Adrenal gland (tissue), 12 donors: ENCODE measurements around the gene ZBTB7B. TPM values are rescaled to one million over a fixed set of nuclear protein-coding genes. Genes with fewer than 3 reads are reported as not detected.

ENCODE experiments used
- DNase-seq, 7 donors: peaks; one replicate each; pipeline ENCODE4 v3.0.0-alpha.2; 2019 to 2020
- H3K27ac ChIP-seq, 5 donors: fragments of 200-600 bp; sonication (generic) in 4 of 5; 1 replicate in 3 of 5; 2 replicates in 2 of 5; pipeline versions ENCODE4 v1.5.1 to v1.8.0; 2016 to 2020; ENCODE audit warnings: mild to moderate bottlenecking in 1 of 5
- H3K27me3 ChIP-seq: fragments of 200-600 bp; 2 replicates; pipeline ENCODE4 v1.8.0; 2021
- H3K36me3 ChIP-seq, 2 donors: fragments of 200-600 bp; replicated peaks in 1 of 2; 1 replicate in 1 of 2; 2 replicates in 1 of 2; pipeline versions ENCODE4 v1.5.1 to v1.8.0; 2018 to 2022
- H3K4me1 ChIP-seq, 2 donors: fragments of 200-600 bp; replicated peaks in 1 of 2; 1 replicate in 1 of 2; 2 replicates in 1 of 2; pipeline versions ENCODE4 v1.5.1 to v1.8.0; 2018 to 2021
- H3K4me3 ChIP-seq, 4 donors: fragments of 200-600 bp; sonication (generic) in 3 of 4; one replicate each; pipeline ENCODE4 v1.5.1; 2016 to 2018
- H3K9me3 ChIP-seq, 3 donors: fragments of 200-600 bp; sonication (generic) in 1 of 3; replicated peaks in 1 of 3; 1 replicate in 2 of 3; 2 replicates in 1 of 3; pipeline versions ENCODE4 v1.5.1 to v1.8.0; 2016 to 2021
- CTCF ChIP-seq, 6 experiments: fragments of 450-650 bp in 4 of 6; fragments of 200-600 bp in 2 of 6; sonication (generic) in 1 of 6; IDR thresholded peaks; 1 replicate in 5 of 6; 2 replicates in 1 of 6; pipeline versions ENCODE4 v1.5.1 to v1.8.0; 2016 to 2021; ENCODE audit warnings: antibody characterized with exemption in 6 of 6, mild to moderate bottlenecking in 2 of 6, moderate library complexity in 1 of 6
- POLR2A ChIP-seq, 2 donors: fragments of 450-650 bp; IDR thresholded peaks; one replicate each; pipeline ENCODE4 v1.6.1; 2017; ENCODE audit warnings: antibody characterized with exemption in 2 of 2, mild to moderate bottlenecking in 2 of 2, moderate library complexity in 1 of 2
- WGBS, 4 donors: extraction: QIAGEN DNeasy Blood & Tissue Kit in 2 of 4; methylation state at CpG; one replicate each; pipeline versions ENCODE4 v1.1.5 to v1.1.7; 2013 to 2017; 5-methylcytosine and 5-hydroxymethylcytosine counted together
- intact Hi-C, 2 donors: fragments of 100-400 bp; cut with DNase I; formaldehyde crosslinking; loops; one replicate each; pipeline versions ENCODE4 v1.14.1 to v1.15.0; 2022 to 2023
- polyA plus RNA-seq, 3 donors: library from polyadenylated mRNA; stranded (reverse); fragments of 200-250 nt in 2 of 3; fragments of 350-450 nt in 1 of 3; fragmentation: Illumina TruSeq in 1 of 3; extraction: RNeasy Lipid Tissue Mini Kit (QIAGEN cat#74804) in 1 of 3; gene quantifications; one replicate each; pipeline ENCODE4 v1.2.3, GENCODE V29; 2013 to 2014
- total RNA-seq, 9 donors: library from RNA; depleted of rRNA in 4 of 9; stranded (reverse); fragments of >200 nt in 4 of 9; fragments of 120-200 nt in 1 of 9; fragmentation: NEBNext Ultra II Directional in 1 of 9; extraction: Animal tissue kit (Norgen Biotek cat#: 25700) in 1 of 9; gene quantifications; one replicate each; pipeline versions ENCODE4 v1.1.0 to v1.2.4, GENCODE V29; 2013 to 2023
- donor health status: healthy with polysubstance abuse.
- donor health status: Bipolar disorder and iron deficiency.
- donor health status: DM: yes; HTN: yes; CAD: no.
- donor health status: DM: no; HTN: no; CAD: no.
- donor health status: DM: no; HTN: no; CAD: no.
- donor health status: DM: yes; HTN: yes; CAD: no.

The ZBTB7B gene
- total and polyA plus RNA-seq, 12 donors = 22.4 to 126 (median 75.9) TPM

- WGBS, 4 donors = 75 to 91% (median 77%) methylated on average over 2 to 3 of the region's 3 CpGs
- H3K36me3 ChIP-seq = peaks cover 0 to 47% of the 10 kb centered on the region in 2 donors
Measured at GRCh38 chr1:154968731-154969130, 33.9 kb upstream of the ZBTB7B start.

GRCh38 chr1:154969246-154969645 lies 33.4 kb upstream of the ZBTB7B start:
- Histone ChIP-seq H3K36me3 (peaks cover 0 to 42% of the 10 kb centered on the region in 2 donors), H3K27ac (peak overlapping the region in 4 of 5 donors; percentile 33 to 100 (median 84)), H3K4me3 (peak overlapping the region in 1 of 4 donors; percentile 75), H3K9me3 (no peaks in the 10 kb centered on the region), H3K27me3 (no peaks in the 10 kb centered on the region), H3K4me1 (peaks cover 35 to 50% of the 10 kb centered on the region in 2 donors)
- DNase-seq = no peak
- TF ChIP-seq POLR2A (IDR thresholded peaks at IDR 0.05) (no peak), CTCF (IDR thresholded peaks at IDR 0.05) (no peak)
- 40 to 73% (median 59%) methylated on average over 5 of the region's 5 CpGs for WGBS, 4 donors
- intact Hi-C loops = loop anchor here in 1 of 2 donors (5.0 kb wide), 1 partner anchor 33 kb away; the partner anchor contains the start of gene ZBTB7B

More at GRCh38 chr1:154968731-154969130, 33.9 kb upstream of the ZBTB7B start:
- TF ChIP-seq CTCF (IDR thresholded peaks at IDR 0.05) (no peak), POLR2A (IDR thresholded peaks at IDR 0.05) (no peak)
- intact Hi-C loops = loop anchor here in 1 of 2 donors (5.0 kb wide), 1 partner anchor 34 kb away; the partner anchor contains the start of gene ZBTB7B
- peaks cover 35 to 50% of the 10 kb centered on the region in 2 donors for H3K4me1 ChIP-seq
- no peaks in the 10 kb centered on the region for H3K9me3 ChIP-seq
- peak overlapping the region in 1 of 4 donors; percentile 75 for H3K4me3 ChIP-seq
- H3K27ac ChIP-seq = peak overlapping the region in 4 of 5 donors; percentile 23 to 100 (median 52)
- no peak for DNase-seq
- no peaks in the 10 kb centered on the region for H3K27me3 ChIP-seq

GRCh38 chr1:154969860-154970452 lies 32.6 kb upstream of the ZBTB7B start:
- TF ChIP-seq CTCF (IDR thresholded peaks at IDR 0.05) (no peak), POLR2A (IDR thresholded peaks at IDR 0.05) (no peak)
- Histone ChIP-seq H3K36me3 (peaks cover 0 to 34% of the 10 kb centered on the region in 2 donors), H3K4me1 (peaks cover 35 to 50% of the 10 kb centered on the region in 2 donors), H3K27me3 (no peaks in the 10 kb centered on the region), H3K27ac (peak overlapping the region; percentile 93 to 100 (median 99)), H3K9me3 (no peaks in the 10 kb centered on the region), H3K4me3 (peak overlapping the region in 3 of 4 donors; percentile 7 to 75 (median 8))
- 23 to 31% (median 27%) methylated on average over 11 to 22 of the region's 22 CpGs for WGBS, 4 donors
- intact Hi-C loops = loop anchor here in 1 of 2 donors (5.0 kb wide), 1 partner anchor 32 kb away; the partner anchor contains the start of gene ZBTB7B
- DNase-seq = peak in 4 of 7 donors; percentile 48 to 59 (median 54)

GRCh38 chr1:154970631-154971340 lies 31.8 kb upstream of the ZBTB7B start, which contains the start of gene SHC1:
TSS of gene SHC1 (minus strand) at chr1:154970747. CDS start at chr1:154970526, 221 bp downstream.
- TF ChIP-seq POLR2A (IDR thresholded peaks at IDR 0.05) (peak; percentile 93 to 95), CTCF (IDR thresholded peaks at IDR 0.05) (no peak)
- WGBS, 4 donors = 9 to 15% (median 11%) methylated on average over 10 to 15 of the region's 15 CpGs
- H3K9me3 ChIP-seq = no peaks in the 10 kb centered on the region
- intact Hi-C loops = no loop called here
- H3K27me3 ChIP-seq = no peaks in the 10 kb centered on the region
- peaks cover 0 to 26% of the 10 kb centered on the region in 2 donors for H3K36me3 ChIP-seq
- H3K4me1 ChIP-seq = peaks cover 35 to 51% of the 10 kb centered on the region in 2 donors
- peak; percentile 93 to 98 (median 96) for DNase-seq
- peak within 1 kb of the TSS in 3 of 4 donors; percentile 7 to 75 (median 8) for H3K4me3 ChIP-seq
- H3K27ac ChIP-seq = peak within 1 kb of the TSS; percentile 93 to 100 (median 99)
